GOT3 (cell line): ENCODE results near the gene POLG.
A peak's percentile ranks its signal among the peaks of the same experiment; 100 is the strongest.

ENCODE experiments used
- DNase-seq: peaks from one replicate; lab custom pipeline; 2025; ENCODE audit warnings: mixed read lengths; lab: John Stamatoyannopoulos, UW

Gene POLG

GRCh38 chr15:89334510-89335297, at the start of gene POLG:
TSS of gene POLG (minus strand) at chr15:89334824. CDS start at chr15:89333754, 1,070 bp downstream.
- peak; percentile 95 for DNase-seq

GRCh38 chr15:89384176-89384604, 49.6 kb upstream of the POLG start:
- DNase-seq: no peak

- DNase-seq: no peak
Measured at GRCh38 chr15:89383365-89384175, 48.9 kb upstream of the POLG start.

- DNase-seq: no peak
Measured at GRCh38 chr15:89381888-89382686, 47.5 kb upstream of the POLG start.

GRCh38 chr15:89381331-89381730, 46.7 kb upstream of the POLG start:
- DNase-seq: no peak

- no peak for DNase-seq
Measured at GRCh38 chr15:89379818-89380217, 45.2 kb upstream of the POLG start.

GRCh38 chr15:89379251-89379695, 44.6 kb upstream of the POLG start:
- no peak for DNase-seq

- DNase-seq: no peak
Measured at GRCh38 chr15:89378296-89379151, 43.9 kb upstream of the POLG start.

GRCh38 chr15:89377842-89378295, 43.2 kb upstream of the POLG start:
- DNase-seq: no peak

GRCh38 chr15:89377024-89377841, 42.6 kb upstream of the POLG start:
- no peak for DNase-seq

GRCh38 chr15:89376388-89376787, 41.8 kb upstream of the POLG start:
- DNase-seq: no peak

- no peak for DNase-seq
Measured at GRCh38 chr15:89375093-89376005, 40.7 kb upstream of the POLG start.

- DNase-seq: no peak
Measured at GRCh38 chr15:89374086-89374981, 39.7 kb upstream of the POLG start.

GRCh38 chr15:89372069-89372935, 37.7 kb upstream of the POLG start:
- DNase-seq: no peak

- DNase-seq: no peak
Measured at GRCh38 chr15:89371228-89372044, 36.8 kb upstream of the POLG start.

GRCh38 chr15:89370978-89371227, 36.3 kb upstream of the POLG start:
- no peak for DNase-seq
